ENCODE measurements around the gene CACNB2. TPM values are rescaled to one million over a fixed set of nuclear protein-coding genes. Genes with fewer than 3 reads are reported as not detected.

The CACNB2 gene
- total RNA-seq, 1 donor from 2014 or later = 3.5 TPM

DNA sequence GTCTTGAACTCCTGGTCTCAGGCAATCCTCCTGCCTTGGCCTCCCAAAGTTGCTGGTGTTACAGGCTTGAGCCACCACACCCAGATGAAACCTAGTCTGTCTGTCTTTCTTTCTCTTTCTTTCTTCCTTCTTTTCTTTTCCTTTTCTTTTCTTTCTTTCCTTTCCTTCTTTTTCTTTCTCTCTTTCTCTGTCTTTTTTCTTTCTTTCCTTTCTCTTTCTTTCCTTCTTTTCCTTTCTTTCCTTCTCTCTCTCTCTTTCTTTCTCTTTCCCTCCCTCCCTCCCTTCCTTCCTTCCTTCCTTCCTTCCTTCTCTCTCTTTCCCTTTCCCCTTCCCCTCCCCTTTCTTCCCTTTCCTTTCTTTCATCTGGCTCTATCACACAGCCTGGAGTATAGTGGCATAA is 185.2 kb downstream of the CACNB2 start:
- no peaks in the 10 kb centered on the region for H3K27me3 ChIP-seq
- TF ChIP-seq, protein P1, sequence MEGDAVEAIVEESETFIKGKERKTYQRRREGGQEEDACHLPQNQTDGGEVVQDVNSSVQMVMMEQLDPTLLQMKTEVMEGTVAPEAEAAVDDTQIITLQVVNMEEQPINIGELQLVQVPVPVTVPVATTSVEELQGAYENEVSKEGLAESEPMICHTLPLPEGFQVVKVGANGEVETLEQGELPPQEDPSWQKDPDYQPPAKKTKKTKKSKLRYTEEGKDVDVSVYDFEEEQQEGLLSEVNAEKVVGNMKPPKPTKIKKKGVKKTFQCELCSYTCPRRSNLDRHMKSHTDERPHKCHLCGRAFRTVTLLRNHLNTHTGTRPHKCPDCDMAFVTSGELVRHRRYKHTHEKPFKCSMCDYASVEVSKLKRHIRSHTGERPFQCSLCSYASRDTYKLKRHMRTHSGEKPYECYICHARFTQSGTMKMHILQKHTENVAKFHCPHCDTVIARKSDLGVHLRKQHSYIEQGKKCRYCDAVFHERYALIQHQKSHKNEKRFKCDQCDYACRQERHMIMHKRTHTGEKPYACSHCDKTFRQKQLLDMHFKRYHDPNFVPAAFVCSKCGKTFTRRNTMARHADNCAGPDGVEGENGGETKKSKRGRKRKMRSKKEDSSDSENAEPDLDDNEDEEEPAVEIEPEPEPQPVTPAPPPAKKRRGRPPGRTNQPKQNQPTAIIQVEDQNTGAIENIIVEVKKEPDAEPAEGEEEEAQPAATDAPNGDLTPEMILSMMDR (IDR thresholded peaks at IDR 0.05) = no peak
- no peak for TF ChIP-seq EZH2phosphoT487 (IDR thresholded peaks at IDR 0.05)
- no peak for TF ChIP-seq EZH2 (IDR thresholded peaks at IDR 0.05)
- Mint-ChIP-seq H3K36me3 (no peaks in the 10 kb centered on the region), H3K27ac (no peak overlapping the region), H3K9me3 (no peaks in the 10 kb centered on the region), H3K4me1 (no peaks in the 10 kb centered on the region), H3K4me3 (no peak overlapping the region), H3K27me3 (ENCODE audit: insufficient read depth, low read depth) (peaks cover 3% of the 10 kb centered on the region)
- no peaks in the 10 kb centered on the region for H3F3A ChIP-seq (ENCODE audit: low read depth)
- H3K79me2 ChIP-seq (ENCODE audit: low read depth) = no peaks in the 10 kb centered on the region
- DNase-seq (ENCODE audit: low spot score) = no peak
- H3K27ac ChIP-seq = no peak overlapping the region
- H3K4me1 ChIP-seq = no peaks in the 10 kb centered on the region
- no peak overlapping the region for H3K4me2 ChIP-seq
- H3K9ac ChIP-seq = no peak overlapping the region
- H2AFZ ChIP-seq (replicated peaks) = no peak overlapping the region
- no peak overlapping the region for H3K4me3 ChIP-seq
- no peaks in the 10 kb centered on the region for H4K20me1 ChIP-seq (ENCODE audit: low read depth)
- H3K36me3 ChIP-seq = no peaks in the 10 kb centered on the region
- H3K9me3 ChIP-seq (ENCODE audit: low read depth) = no peaks in the 10 kb centered on the region

DNA sequence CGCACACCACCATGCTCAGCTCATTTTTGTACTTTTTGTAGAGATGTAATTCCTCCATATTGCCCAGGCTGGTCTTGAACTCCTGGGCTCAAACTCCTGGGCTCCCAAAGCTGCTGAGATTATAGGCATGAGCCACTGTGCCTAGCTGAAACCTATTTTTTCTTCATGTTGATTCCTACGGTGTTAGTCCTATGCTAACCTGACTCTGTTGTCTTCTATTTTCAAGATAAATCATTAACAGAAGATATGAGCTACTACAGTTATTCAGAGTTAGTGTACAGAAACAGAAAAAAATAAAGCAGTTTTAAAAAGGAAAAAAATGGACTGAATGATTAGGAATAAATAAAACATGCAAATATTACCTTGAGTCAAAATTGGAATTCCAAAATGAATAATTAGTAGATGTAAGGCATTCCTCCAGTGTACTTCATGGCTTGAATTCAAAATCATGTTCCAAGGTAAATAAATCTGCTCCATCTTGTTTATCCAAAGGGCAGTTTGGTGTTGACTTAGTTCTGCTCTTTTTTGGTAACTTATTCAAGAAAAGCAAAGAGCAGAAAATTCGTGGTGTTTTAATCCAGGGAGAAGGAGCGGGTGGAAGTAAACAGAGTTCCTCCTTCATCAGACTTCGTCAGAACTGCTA is 185.8 kb downstream of the CACNB2 start:
- Mint-ChIP-seq H3K27me3 (ENCODE audit: insufficient read depth, low read depth) (peaks cover 3% of the 10 kb centered on the region), H3K4me3 (no peak overlapping the region), H3K36me3 (no peaks in the 10 kb centered on the region), H3K4me1 (no peaks in the 10 kb centered on the region), H3K27ac (no peak overlapping the region), H3K9me3 (no peaks in the 10 kb centered on the region)
- Histone ChIP-seq H3K9me3 (ENCODE audit: low read depth) (no peaks in the 10 kb centered on the region), H2AFZ (replicated peaks) (no peak overlapping the region), H3K36me3 (no peaks in the 10 kb centered on the region), H3K4me3 (no peak overlapping the region), H3K27me3 (no peaks in the 10 kb centered on the region), H3K27ac (no peak overlapping the region), H3K79me2 (ENCODE audit: low read depth) (no peaks in the 10 kb centered on the region), H3K4me1 (no peaks in the 10 kb centered on the region), H4K20me1 (ENCODE audit: low read depth) (no peaks in the 10 kb centered on the region), H3K9ac (no peak overlapping the region), H3K4me2 (no peak overlapping the region), H3F3A (ENCODE audit: low read depth) (no peaks in the 10 kb centered on the region)
- TF ChIP-seq, protein P1 (IDR thresholded peaks at IDR 0.05) = no peak
- no peak for TF ChIP-seq EZH2phosphoT487 (IDR thresholded peaks at IDR 0.05)
- TF ChIP-seq EZH2 (IDR thresholded peaks at IDR 0.05) = no peak
- no peak for DNase-seq (ENCODE audit: low spot score)

DNA sequence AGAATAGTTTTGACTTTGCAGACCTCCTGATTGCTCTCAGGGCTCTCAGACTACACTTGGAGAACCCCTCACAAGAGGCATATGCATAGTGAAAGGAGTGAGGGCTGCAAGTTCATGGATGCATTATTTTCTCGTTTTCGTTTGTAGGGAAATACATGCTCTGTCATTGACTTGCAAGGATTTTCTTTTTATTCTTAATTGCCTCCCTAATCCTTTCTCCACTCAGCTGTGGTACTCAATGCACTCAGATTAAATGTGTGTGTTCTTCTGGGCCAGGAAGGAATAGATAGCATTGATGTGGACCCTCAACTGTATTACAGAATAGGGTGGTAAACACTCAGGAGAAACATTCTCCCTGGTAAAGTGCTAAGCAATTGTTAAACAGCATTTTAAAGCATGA is 188.7 kb downstream of the CACNB2 start:
- Histone ChIP-seq H3K4me1 (no peaks in the 10 kb centered on the region), H3K36me3 (no peaks in the 10 kb centered on the region), H3K9me3 (ENCODE audit: low read depth) (no peaks in the 10 kb centered on the region), H3K4me3 (no peak overlapping the region), H3K79me2 (ENCODE audit: low read depth) (no peaks in the 10 kb centered on the region), H4K20me1 (ENCODE audit: low read depth) (no peaks in the 10 kb centered on the region), H3K9ac (no peak overlapping the region), H3F3A (ENCODE audit: low read depth) (no peaks in the 10 kb centered on the region), H2AFZ (replicated peaks) (no peak overlapping the region), H3K27me3 (no peaks in the 10 kb centered on the region), H3K27ac (no peak overlapping the region), H3K4me2 (no peak overlapping the region)
- Mint-ChIP-seq H3K27ac (no peak overlapping the region), H3K9me3 (no peaks in the 10 kb centered on the region), H3K4me1 (peaks cover 18% of the 10 kb centered on the region), H3K4me3 (no peak overlapping the region), H3K36me3 (no peaks in the 10 kb centered on the region), H3K27me3 (ENCODE audit: insufficient read depth, low read depth) (peaks cover 3% of the 10 kb centered on the region)
- DNase-seq (ENCODE audit: low spot score) = no peak
- TF ChIP-seq EZH2 (IDR thresholded peaks at IDR 0.05) = no peak
- TF ChIP-seq EZH2phosphoT487 (IDR thresholded peaks at IDR 0.05) = no peak
- TF ChIP-seq, protein P1 (IDR thresholded peaks at IDR 0.05) = no peak

Measured in neural progenitor cell (in vitro differentiated cells).